ENCODE measurements around the gene GAD1. TPM values are rescaled to one million over a fixed set of nuclear protein-coding genes. Genes with fewer than 3 reads are reported as not detected.

GAD1 gene
- polyA plus RNA-seq, 2 of the 4 experiments (the other 2 are of a cell fraction), result 0.15 to 0.48 TPM

GRCh38 chr2:170831115-170831514, 14.4 kb downstream of the GAD1 start:
- DNase-seq (ENCODE audit: low read depth in 1 of 2, low spot score in 1 of 2) (no peak), ATAC-seq (no peak), FAIRE-seq (no peak)
- Histone ChIP-seq H3K4me2 (no peak overlapping the region), H3K4me1 (no peaks in the 10 kb centered on the region), H3K9me3 (no peaks in the 10 kb centered on the region), H3K4me3 (no peak overlapping the region), H3K27ac (no peak overlapping the region)
- CTCF ChIA-PET, result interaction anchor here (1.8 kb wide), 1 partner anchor 18 kb away, joined by 5 read pairs; no protein-coding TSS in a partner anchor
- POLR2A ChIA-PET, result no interaction called here
- no peak for TF ChIP-seq HMGXB4 (CRISPR knock-in tag; IDR thresholded peaks at IDR 0.05; ENCODE audit: borderline replicate concordance)
- no peak for TF ChIP-seq POLR2AphosphoS2 (conservative IDR thresholded peaks at IDR 0.05; ENCODE audit: low read length)
- no peak for TF ChIP-seq RARB (CRISPR knock-in tag; IDR thresholded peaks at IDR 0.05)
- no peak for TF ChIP-seq KDM5A (IDR thresholded peaks at IDR 0.05)
- no peak for TF ChIP-seq EHMT2 (IDR thresholded peaks at IDR 0.05; ENCODE audit: low read depth)
- no peak for TF ChIP-seq BCL3 (IDR thresholded peaks at IDR 0.05)
- no peak for TF ChIP-seq RNF2 (IDR thresholded peaks at IDR 0.05; ENCODE audit: borderline replicate concordance, low read depth)
- TF ChIP-seq ELK1 (IDR thresholded peaks at IDR 0.05; ENCODE audit: low read depth, low read length), result no peak
- 32% methylated on average over 4 of the region's 4 CpGs for WGBS (ENCODE audit: missing lambda C conversion rate)

GRCh38 chr2:170836027-170836426, 19.3 kb downstream of the GAD1 start:
- 50% methylated on average over 5 of the region's 5 CpGs for WGBS (ENCODE audit: missing lambda C conversion rate)

More at GRCh38 chr2:170836027-170836426, 19.3 kb downstream of the GAD1 start:
- ATAC-seq, result no peak
- CTCF ChIA-PET, result interaction anchor here (0.6 to 1.2 kb wide), 3 partner anchors 12 to 24 kb away, joined by 3 read pairs; no protein-coding TSS in a partner anchor
- TF ChIP-seq RAD21 (conservative IDR thresholded peaks at IDR 0.05 in 1 of 2, IDR thresholded peaks at IDR 0.05 in 1 of 2), result no peak
- no peak for TF ChIP-seq CBX8 (IDR thresholded peaks at IDR 0.05)
- no peak for TF ChIP-seq HOXB5 (CRISPR knock-in tag; IDR thresholded peaks at IDR 0.05)
- no peak for TF ChIP-seq NFE2L2 (conservative IDR thresholded peaks at IDR 0.05; ENCODE audit: low read length)
- TF ChIP-seq HOXB13 (CRISPR knock-in tag; IDR thresholded peaks at IDR 0.05; ENCODE audit: low read depth), result no peak
- TF ChIP-seq E2F6 (IDR thresholded peaks at IDR 0.05; ENCODE audit: borderline replicate concordance, low read depth), result no peak
- no peak for TF ChIP-seq RCOR1 (IDR thresholded peaks at IDR 0.05; ENCODE audit: low read depth, low read length)
- TF ChIP-seq MAZ (IDR thresholded peaks at IDR 0.05; ENCODE audit: borderline replicate concordance, low read depth, low read length), result no peak
- no peak for TF ChIP-seq NPAS2 (CRISPR knock-in tag; IDR thresholded peaks at IDR 0.05; ENCODE audit: borderline replicate concordance)
- no peak for TF ChIP-seq ELK1 (IDR thresholded peaks at IDR 0.05; ENCODE audit: low read depth, low read length)
- no peak for TF ChIP-seq ZNF302 (CRISPR knock-in tag; IDR thresholded peaks at IDR 0.05)
- no peak for TF ChIP-seq FOXS1 (CRISPR knock-in tag; IDR thresholded peaks at IDR 0.05)
- no peak for TF ChIP-seq ATOH8 (CRISPR knock-in tag; IDR thresholded peaks at IDR 0.05; ENCODE audit: low read depth)
- TF ChIP-seq EHF (CRISPR knock-in tag; IDR thresholded peaks at IDR 0.05), result no peak
- TF ChIP-seq PHF8 (IDR thresholded peaks at IDR 0.05; ENCODE audit: borderline replicate concordance, low read depth), result no peak
- H3K9me3 ChIP-seq, result no peaks in the 10 kb centered on the region
- H3K27ac ChIP-seq, result no peak overlapping the region
- no peak for FAIRE-seq
- POLR2A ChIA-PET, result no interaction called here
- DNase-seq (ENCODE audit: low read depth in 1 of 2, low spot score in 1 of 2), result no peak
- no peak overlapping the region for H3K4me3 ChIP-seq
- no peak overlapping the region for H3K4me2 ChIP-seq
- H3K4me1 ChIP-seq, result no peaks in the 10 kb centered on the region

All from A549 (cell line).